GM12878 (cell line): ENCODE results near the gene CALHM2. TPM values are rescaled to one million over a fixed set of nuclear protein-coding genes. Genes with fewer than 3 reads are reported as not detected.

Source experiments
- ATAC-seq: fragments of 200-7000 bp; cut with Tn5 transposase; 3 replicates; pipeline ENCODE4 v1.9.1; 2020; ENCODE audit warnings: mild to moderate bottlenecking, moderate library complexity
- BruUV-seq: library from RNA; stranded (reverse); fragments of 400-500 nt; replicated peaks from 2 replicates; lab custom pipeline; 2021; lab: Mats Ljungman, UMichigan
- CTCF ChIA-PET: fragments of 300-600 bp; sonication (Branson Sonifier 250); formaldehyde crosslinking; extraction: SDS; loops from one replicate; lab custom pipeline; 2021; ENCODE audit warnings: inconsistent platforms; lab: Yijun Ruan, JAX
- POLR2A ChIA-PET: fragments of 350-600 bp; formaldehyde crosslinking; extraction: SDS; loops from one replicate; lab custom pipeline; 2021; ENCODE audit warnings: inconsistent platforms; lab: Charles Lee
- RAD21 ChIA-PET: fragments of 300-600 bp; sonication (Branson Sonifier 250); formaldehyde crosslinking; loops from one replicate; lab custom pipeline; 2023; ENCODE audit warnings: antibody characterized with exemption; ENCODE audit not compliant: unreplicated experiment; lab: Charles Lee
- SMC1A ChIA-PET: fragments of 300-600 bp; sonication (Branson Sonifier 250); formaldehyde crosslinking; loops from one replicate; lab custom pipeline; 2023; ENCODE audit not compliant: unreplicated experiment, uncharacterized antibody; lab: Charles Lee
- DNase-seq: peaks from one replicate; pipeline ENCODE4 v3.0.0-alpha.2; 2011; ENCODE audit warnings: low read depth, low spot score
- FAIRE-seq: peaks from 3 replicates; lab custom pipeline; 2011; peaks lifted over from hg19 to GRCh38; lab: Jason Lieb, UNC
- H2AFZ ChIP-seq: 2 replicates; pipeline ENCODE4 v1.6.0; 2011; ENCODE audit warnings: low read depth, low read length, control low read depth; ENCODE audit not compliant: control insufficient read depth
- H3K27ac ChIP-seq: 2 replicates; pipeline ENCODE4 v1.5.1; 2011; ENCODE audit warnings: control low read depth; ENCODE audit not compliant: control insufficient read depth, insufficient read depth
- H3K27me3 ChIP-seq, 2 experiments: replicated peaks in 1 of 2; 2 replicates each; pipeline versions ENCODE4 v1.6.0 to v1.6.1; 2011; ENCODE audit warnings: low read length in 1 of 2; ENCODE audit not compliant: control insufficient read depth in 2 of 2, insufficient read depth in 2 of 2
- H3K36me3 ChIP-seq, 2 experiments: 2 replicates each; pipeline ENCODE4 v1.5.1; 2011; ENCODE audit warnings: low read length in 1 of 2; ENCODE audit not compliant: control insufficient read depth in 2 of 2, insufficient read depth in 2 of 2
- H3K4me1 ChIP-seq: 2 replicates; pipeline ENCODE4 v1.6.1; 2011; ENCODE audit warnings: mild to moderate bottlenecking, low read length, moderate library complexity, mixed read lengths; ENCODE audit not compliant: control insufficient read depth, insufficient read depth
- H3K4me2 ChIP-seq: 2 replicates; pipeline ENCODE4 v1.6.0; 2011; ENCODE audit warnings: control low read depth; ENCODE audit not compliant: control insufficient read depth, insufficient read depth
- H3K4me3 ChIP-seq: fragments of 200-600 bp; sonication (generic); 2 replicates; pipeline ENCODE4 v1.5.1; 2016
- H3K79me2 ChIP-seq: 2 replicates; pipeline ENCODE4 v1.6.0; 2011; ENCODE audit warnings: low read length; ENCODE audit not compliant: control insufficient read depth, insufficient read depth
- H3K9ac ChIP-seq: 2 replicates; pipeline ENCODE4 v1.8.0; 2011; ENCODE audit warnings: low read length, control low read depth, mixed read lengths; ENCODE audit not compliant: control insufficient read depth, insufficient read depth
- H3K9me3 ChIP-seq: replicated peaks from 3 replicates; pipeline ENCODE4 v1.5.1; 2011; ENCODE audit warnings: mild to moderate bottlenecking, low read length; ENCODE audit not compliant: control insufficient read depth, insufficient read depth
- H4K20me1 ChIP-seq: 2 replicates; pipeline ENCODE4 v1.6.0; 2011; ENCODE audit not compliant: control insufficient read depth, insufficient read depth
- GABPA ChIP-seq: IDR thresholded peaks from 2 replicates; pipeline ENCODE4 v1.6.1; 2014; ENCODE audit warnings: antibody characterized with exemption, low read depth, mild to moderate bottlenecking, inconsistent platforms
- MAX ChIP-seq: IDR thresholded peaks from 2 replicates; pipeline ENCODE4 v1.6.1; 2012; ENCODE audit warnings: low read depth, low read length, improper control_type of control experiment
- MYB ChIP-seq: fragments of 150-350 bp; IDR thresholded peaks from 2 replicates; pipeline ENCODE4 v1.6.1; 2014; ENCODE audit warnings: mild to moderate bottlenecking, low read depth, low read length, borderline replicate concordance
- NR2C1 ChIP-seq: fragments of 450-650 bp; IDR thresholded peaks from 2 replicates; pipeline ENCODE4 v1.6.1; 2017; ENCODE audit warnings: antibody characterized with exemption, mild to moderate bottlenecking, moderate library complexity
- PBX3 ChIP-seq: IDR thresholded peaks from 2 replicates; pipeline ENCODE4 v1.6.1; 2011; ENCODE audit warnings: mild to moderate bottlenecking, low read depth, low read length, moderate library complexity; ENCODE audit not compliant: insufficient replicate concordance
- POLR2AphosphoS5 ChIP-seq: IDR thresholded peaks from 2 replicates; pipeline ENCODE4 v1.6.1; 2011; ENCODE audit warnings: mild to moderate bottlenecking, low read length, inconsistent platforms
- RBBP5 ChIP-seq: fragments of 200-600 bp; sonication (generic); conservative IDR thresholded peaks from 2 replicates; pipeline ENCODE4 v1.6.1; 2016
- RUNX3 ChIP-seq: IDR thresholded peaks from 2 replicates; pipeline ENCODE4 v1.6.1; 2012; ENCODE audit warnings: low read length, inconsistent platforms
- SUZ12 ChIP-seq: fragments of 200-600 bp; sonication (generic); IDR thresholded peaks from one replicate; pipeline ENCODE4 v1.6.1; 2018; ENCODE audit warnings: antibody characterized with exemption, mild to moderate bottlenecking; ENCODE audit not compliant: unreplicated experiment
- TCF3 ChIP-seq: IDR thresholded peaks from 2 replicates; pipeline ENCODE4 v1.6.1; 2012; ENCODE audit warnings: low read depth, mild to moderate bottlenecking, low read length, borderline replicate concordance; ENCODE audit not compliant: insufficient read depth
- WRNIP1 ChIP-seq: IDR thresholded peaks from 2 replicates; pipeline ENCODE4 v1.6.1; 2011; ENCODE audit warnings: low read depth, low read length, improper control_type of control experiment, borderline replicate concordance
- ZNF274 ChIP-seq: IDR thresholded peaks from one replicate; pipeline ENCODE4 v1.8.0; 2011; ENCODE audit not compliant: insufficient read length, insufficient read depth
- ZNF384 ChIP-seq: IDR thresholded peaks from 2 replicates; pipeline ENCODE4 v1.6.1; 2012; ENCODE audit warnings: low read depth, mild to moderate bottlenecking, low read length, improper control_type of control experiment, borderline replicate concordance
- WGBS: methylation state at CpG from one replicate; pipeline ENCODE4 v1.1.6; 2016; ENCODE audit warnings: low lambda C conversion rate; ENCODE audit not compliant: insufficient replicate concordance, insufficient coverage; ENCODE audit errors: missing lambda C conversion rate; 5-methylcytosine and 5-hydroxymethylcytosine counted together
- in situ Hi-C: fragments of 300-500 bp; cut with MboI; formaldehyde crosslinking; loops from 9 replicates; pipeline ENCODE4 v1.14.3; 2018; ENCODE audit warnings: mixed read lengths
- intact Hi-C: fragments of 100-400 bp; cut with micrococcal nuclease; formaldehyde crosslinking; loops from one replicate; pipeline ENCODE4 v1.14.2; 2022; ENCODE audit not compliant: unreplicated experiment
- polyA plus RNA-seq, 11 experiments: library from polyadenylated mRNA; depleted of rRNA in 4 of 11; unstranded in 6 of 11; stranded (reverse) in 5 of 11; fragments of >200 nt; fragmentation: Nextera tagmentation in 4 of 11; fragmentation: Illumina TruSeq in 1 of 11; extraction: Ambion mirVana in 4 of 11; extraction: Trizol in 1 of 11; gene quantifications; 1 replicate in 1 of 11; 2 replicates in 10 of 11; pipeline versions ENCODE4 v1.2.1 to v1.2.3, GENCODE V29; 2011 to 2016; ENCODE audit warnings: inconsistent platforms in 2 of 11, missing spikeins in 2 of 11, low read depth in 1 of 11
- total RNA-seq, 4 experiments: library from RNA; depleted of rRNA in 3 of 4; stranded (reverse); fragments of >200 nt in 3 of 4; fragmentation: Illumina TruSeq in 1 of 4; extraction: Trizol in 1 of 4; gene quantifications; 2 replicates each; pipeline versions ENCODE4 v1.2.1 to v1.2.3, GENCODE V29; 2013 to 2021
- TF ChIP-seq, protein P1 (sequence below): IDR thresholded peaks from 2 replicates; pipeline ENCODE4 v1.6.1; 2012; ENCODE audit warnings: low read length, inconsistent platforms

CALHM2 gene
- total and polyA plus RNA-seq, 10 of the 15 experiments (the other 5 are each of a cell fraction or from before 2014, with no cell fraction given) = 0.60 to 23.7 (median 9.3) TPM

GRCh38 chr10:103433858-103434257, 18.3 kb downstream of the CALHM2 start:
- SMC1A ChIA-PET = interaction anchor here (1.1 to 2.2 kb wide), 3 partner anchors 16 to 44 kb away, joined by 4 to 7 read pairs (median 5); no protein-coding TSS in a partner anchor
- Histone ChIP-seq H3K4me1 (no peaks in the 10 kb centered on the region), H3K9ac (no peak overlapping the region), H3K4me3 (no peak overlapping the region), H3K27ac (no peak overlapping the region), H4K20me1 (no peaks in the 10 kb centered on the region), H2AFZ (no peak overlapping the region), H3K79me2 (no peaks in the 10 kb centered on the region), H3K9me3 (no peaks in the 10 kb centered on the region), H3K27me3 (no peaks in the 10 kb centered on the region), H3K4me2 (no peak overlapping the region), H3K36me3 (peaks cover 29 to 52% of the 10 kb centered on the region in 2 experiments)
- WGBS = 73% methylated on average over 2 of the region's 2 CpGs
- no peak for FAIRE-seq
- BruUV-seq = no TSS peak
- CTCF ChIA-PET = interaction anchor here (0.8 to 1.6 kb wide), 4 partner anchors 16 to 189 kb away, joined by 3 to 5 read pairs (median 3); no protein-coding TSS in a partner anchor
- RAD21 ChIA-PET = interaction anchor here (1.5 kb wide), 1 partner anchor 42 kb away, joined by 4 read pairs; no protein-coding TSS in a partner anchor
- DNase-seq = no peak
- POLR2A ChIA-PET = no interaction called here
- TF ChIP-seq GABPA = no peak
- TF ChIP-seq SUZ12 = no peak
- TF ChIP-seq, protein P1, sequence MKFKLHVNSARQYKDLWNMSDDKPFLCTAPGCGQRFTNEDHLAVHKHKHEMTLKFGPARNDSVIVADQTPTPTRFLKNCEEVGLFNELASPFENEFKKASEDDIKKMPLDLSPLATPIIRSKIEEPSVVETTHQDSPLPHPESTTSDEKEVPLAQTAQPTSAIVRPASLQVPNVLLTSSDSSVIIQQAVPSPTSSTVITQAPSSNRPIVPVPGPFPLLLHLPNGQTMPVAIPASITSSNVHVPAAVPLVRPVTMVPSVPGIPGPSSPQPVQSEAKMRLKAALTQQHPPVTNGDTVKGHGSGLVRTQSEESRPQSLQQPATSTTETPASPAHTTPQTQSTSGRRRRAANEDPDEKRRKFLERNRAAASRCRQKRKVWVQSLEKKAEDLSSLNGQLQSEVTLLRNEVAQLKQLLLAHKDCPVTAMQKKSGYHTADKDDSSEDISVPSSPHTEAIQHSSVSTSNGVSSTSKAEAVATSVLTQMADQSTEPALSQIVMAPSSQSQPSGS = no peak
- no peak for TF ChIP-seq POLR2AphosphoS5
- TF ChIP-seq ZNF384 = no peak
- intact Hi-C loops (no loop called here), in situ Hi-C loops (no loop called here)
- no peak for ATAC-seq

DNA sequence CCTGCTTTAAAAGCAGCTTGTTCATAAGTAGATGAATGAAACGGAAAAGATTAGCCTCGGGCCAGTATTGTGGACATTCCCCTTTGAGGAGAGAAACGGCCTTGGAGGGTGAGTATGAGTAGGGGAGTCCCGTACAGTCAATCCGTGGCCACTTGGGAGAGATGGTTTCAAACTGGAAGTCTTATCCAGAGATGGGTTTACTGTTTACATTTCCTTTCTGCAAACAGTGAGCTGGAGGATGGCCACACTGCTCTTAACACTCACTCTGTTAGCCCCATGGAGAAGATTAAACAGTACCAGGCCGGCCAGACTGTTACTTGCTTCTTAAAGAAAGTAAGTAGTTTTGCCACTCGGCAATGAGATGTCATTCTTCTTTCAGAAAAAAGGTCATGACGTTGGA, 20.3 kb downstream of the CALHM2 start:
- DNase-seq (no peak), ATAC-seq (no peak), FAIRE-seq (no peak)
- H3K9me3 ChIP-seq = no peaks in the 10 kb centered on the region
- H3K9ac ChIP-seq = no peak overlapping the region
- H3K27me3 ChIP-seq = no peaks in the 10 kb centered on the region
- ChIA-PET RAD21 (no interaction called here), CTCF (interaction anchor here (1.1 kb wide), 1 partner anchor 54 kb away, joined by 5 read pairs; no protein-coding TSS in a partner anchor), SMC1A (no interaction called here), POLR2A (no interaction called here)
- no peak overlapping the region for H3K4me2 ChIP-seq
- intact Hi-C loops = no loop called here
- WGBS = 56% methylated on average over 8 of the region's 8 CpGs
- H3K79me2 ChIP-seq = no peaks in the 10 kb centered on the region
- H3K27ac ChIP-seq = no peak overlapping the region
- H3K4me3 ChIP-seq = no peak overlapping the region
- peaks cover 17 to 46% of the 10 kb centered on the region in 2 experiments for H3K36me3 ChIP-seq
- no TSS peak for BruUV-seq
- H2AFZ ChIP-seq = no peak overlapping the region
- in situ Hi-C loops = no loop called here
- H3K4me1 ChIP-seq = no peaks in the 10 kb centered on the region
- H4K20me1 ChIP-seq = no peaks in the 10 kb centered on the region
- TF ChIP-seq PBX3 = no peak
- no peak for TF ChIP-seq ZNF274
- TF ChIP-seq RBBP5 = no peak
- no peak for TF ChIP-seq MYB
- TF ChIP-seq TCF3 = no peak
- no peak for TF ChIP-seq NR2C1
- TF ChIP-seq MAX = no peak
- no peak for TF ChIP-seq WRNIP1
- TF ChIP-seq RUNX3 = no peak
